HG02884 (cell line): ENCODE results near the gene LIN37.

Experiments
- ATAC-seq: cut with Tn5 transposase; IDR thresholded peaks from one replicate; pipeline ENCODE4 v1.9.1; 2021; ENCODE audit warnings: mild to moderate bottlenecking, moderate library complexity; ENCODE audit not compliant: unreplicated experiment

Gene LIN37

GRCh38 chr19:35734273-35734672 is 14.1 kb upstream of the LIN37 start:
- ATAC-seq = no peak

GRCh38 chr19:35734889-35735288 is 13.5 kb upstream of the LIN37 start:
- no peak for ATAC-seq

- no peak for ATAC-seq
Observed at GRCh38 chr19:35736913-35737886, 11.2 kb upstream of the LIN37 start.

- no peak for ATAC-seq
Observed at GRCh38 chr19:35738021-35738886, 10.1 kb upstream of the LIN37 start.

- ATAC-seq = no peak
Observed at GRCh38 chr19:35738887-35739229, 9.5 kb upstream of the LIN37 start.

GRCh38 chr19:35739275-35740107 is 8.9 kb upstream of the LIN37 start:
- ATAC-seq = no peak

- ATAC-seq = no peak
Observed at GRCh38 chr19:35740108-35740422, 8.3 kb upstream of the LIN37 start.

- peak; percentile 48 for ATAC-seq
Observed at GRCh38 chr19:35740423-35741202, 7.8 kb upstream of the LIN37 start.

- ATAC-seq = no peak
Observed at GRCh38 chr19:35741203-35741515, 7.2 kb upstream of the LIN37 start.

GRCh38 chr19:35742121-35742724 is 6.2 kb upstream of the LIN37 start, which contains the start of gene IGFLR1:
Gene IGFLR1 (minus strand): TSS chr19:35742452. CDS start chr19:35741180, 1,272 bp downstream.
- no peak for ATAC-seq

GRCh38 chr19:35743640-35744429 is 4.5 kb upstream of the LIN37 start:
- ATAC-seq = no peak

GRCh38 chr19:35744430-35745327 is 3.7 kb upstream of the LIN37 start:
- ATAC-seq = peak; percentile 34

GRCh38 chr19:35745328-35746086 is 2.9 kb upstream of the LIN37 start, which contains the start of the genes PSENEN and U2AF1L4:
Gene PSENEN (plus strand): TSS chr19:35745651. CDS start chr19:35745931, 280 bp downstream.
Gene U2AF1L4 (minus strand): TSS chr19:35745418. CDS start chr19:35745391, 27 bp downstream.
- peak; percentile 30 for ATAC-seq

GRCh38 chr19:35746087-35746462 is 2.3 kb upstream of the LIN37 start:
- no peak for ATAC-seq

GRCh38 chr19:35746531-35746930 is 1.8 kb upstream of the LIN37 start:
- ATAC-seq = no peak

GRCh38 chr19:35750167-35750566 is 1.8 kb downstream of the LIN37 start:
- ATAC-seq = no peak
